ENCODE data around the gene SOX5.

SOX5 gene

DNA sequence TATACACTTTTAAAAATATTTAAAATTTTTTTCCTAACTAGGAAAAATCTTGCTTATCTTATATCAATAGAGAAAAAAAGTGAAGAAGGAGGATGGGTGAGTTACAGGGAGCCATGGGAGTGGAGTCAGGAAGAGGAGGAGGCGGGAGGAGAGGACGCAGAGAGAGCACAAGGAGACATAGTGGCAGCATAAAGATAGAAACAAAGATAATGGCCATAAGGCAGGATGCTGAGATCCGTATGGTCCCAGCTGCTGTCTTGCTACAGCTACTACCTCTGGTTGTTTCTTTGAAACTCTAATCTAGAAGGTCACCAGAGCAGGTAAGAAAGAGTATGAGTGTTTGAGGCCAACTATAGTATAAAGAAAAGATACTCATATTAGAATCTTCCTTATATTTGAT, 2.6 kb upstream of the SOX5 start:
- TF ChIP-seq MYC (IDR thresholded peaks at IDR 0.05; ENCODE audit: low read depth, low read length) (no peak), POLR2A (IDR thresholded peaks at IDR 0.05; ENCODE audit: extremely low read depth, insufficient read length) (no peak)
- TF ChIP-seq, protein P1, sequence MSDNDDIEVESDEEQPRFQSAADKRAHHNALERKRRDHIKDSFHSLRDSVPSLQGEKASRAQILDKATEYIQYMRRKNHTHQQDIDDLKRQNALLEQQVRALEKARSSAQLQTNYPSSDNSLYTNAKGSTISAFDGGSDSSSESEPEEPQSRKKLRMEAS (IDR thresholded peaks at IDR 0.05; ENCODE audit: low read depth, low read length), result no peak
- TF ChIP-seq, protein P2, sequence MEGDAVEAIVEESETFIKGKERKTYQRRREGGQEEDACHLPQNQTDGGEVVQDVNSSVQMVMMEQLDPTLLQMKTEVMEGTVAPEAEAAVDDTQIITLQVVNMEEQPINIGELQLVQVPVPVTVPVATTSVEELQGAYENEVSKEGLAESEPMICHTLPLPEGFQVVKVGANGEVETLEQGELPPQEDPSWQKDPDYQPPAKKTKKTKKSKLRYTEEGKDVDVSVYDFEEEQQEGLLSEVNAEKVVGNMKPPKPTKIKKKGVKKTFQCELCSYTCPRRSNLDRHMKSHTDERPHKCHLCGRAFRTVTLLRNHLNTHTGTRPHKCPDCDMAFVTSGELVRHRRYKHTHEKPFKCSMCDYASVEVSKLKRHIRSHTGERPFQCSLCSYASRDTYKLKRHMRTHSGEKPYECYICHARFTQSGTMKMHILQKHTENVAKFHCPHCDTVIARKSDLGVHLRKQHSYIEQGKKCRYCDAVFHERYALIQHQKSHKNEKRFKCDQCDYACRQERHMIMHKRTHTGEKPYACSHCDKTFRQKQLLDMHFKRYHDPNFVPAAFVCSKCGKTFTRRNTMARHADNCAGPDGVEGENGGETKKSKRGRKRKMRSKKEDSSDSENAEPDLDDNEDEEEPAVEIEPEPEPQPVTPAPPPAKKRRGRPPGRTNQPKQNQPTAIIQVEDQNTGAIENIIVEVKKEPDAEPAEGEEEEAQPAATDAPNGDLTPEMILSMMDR (IDR thresholded peaks at IDR 0.05; ENCODE audit: low read depth, low read length), result no peak
- no peak overlapping the region for H3K4me3 ChIP-seq (ENCODE audit: low read depth, low read length)
- DNase-seq (ENCODE audit: low read depth), result no peak

DNA sequence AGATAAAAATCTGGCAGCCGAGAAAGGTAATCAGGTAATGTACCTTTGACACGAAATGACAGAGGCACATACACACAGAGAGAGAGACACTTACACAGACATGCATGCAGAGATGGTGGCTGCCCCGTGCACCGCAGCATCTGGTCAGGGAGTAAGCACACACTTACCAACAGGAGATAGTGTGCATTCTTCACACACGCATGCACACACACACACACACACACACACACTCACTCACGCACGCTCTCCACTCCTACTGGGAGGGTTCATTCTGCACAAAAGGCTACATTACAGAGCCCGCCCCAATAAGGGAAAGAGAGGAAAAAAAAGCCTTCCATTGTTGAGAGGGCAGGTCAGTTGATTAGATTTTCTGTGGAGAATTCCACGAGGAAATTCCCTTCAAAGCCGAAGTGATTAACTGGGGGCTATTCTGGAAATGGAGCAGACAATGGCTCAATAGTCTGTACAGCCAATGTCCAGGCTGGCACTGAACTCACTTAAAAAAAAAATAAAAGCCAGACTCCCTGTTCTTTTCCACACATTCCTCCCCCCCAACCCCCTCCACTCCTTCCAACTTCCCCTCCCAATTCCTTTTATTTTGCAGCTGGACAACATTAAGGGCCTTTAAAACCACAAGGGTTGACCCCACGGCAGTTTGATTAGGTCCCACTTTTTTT, 1.4 kb upstream of the SOX5 start:
- TF ChIP-seq MYC (IDR thresholded peaks at IDR 0.05; ENCODE audit: low read depth, low read length) (no peak), POLR2A (IDR thresholded peaks at IDR 0.05; ENCODE audit: extremely low read depth, insufficient read length) (no peak)
- TF ChIP-seq, protein P2 (IDR thresholded peaks at IDR 0.05; ENCODE audit: low read depth, low read length), result no peak
- TF ChIP-seq, protein P1 (IDR thresholded peaks at IDR 0.05; ENCODE audit: low read depth, low read length), result no peak
- no peak overlapping the region for H3K4me3 ChIP-seq (ENCODE audit: low read depth, low read length)
- DNase-seq (ENCODE audit: low read depth), result no peak

DNA sequence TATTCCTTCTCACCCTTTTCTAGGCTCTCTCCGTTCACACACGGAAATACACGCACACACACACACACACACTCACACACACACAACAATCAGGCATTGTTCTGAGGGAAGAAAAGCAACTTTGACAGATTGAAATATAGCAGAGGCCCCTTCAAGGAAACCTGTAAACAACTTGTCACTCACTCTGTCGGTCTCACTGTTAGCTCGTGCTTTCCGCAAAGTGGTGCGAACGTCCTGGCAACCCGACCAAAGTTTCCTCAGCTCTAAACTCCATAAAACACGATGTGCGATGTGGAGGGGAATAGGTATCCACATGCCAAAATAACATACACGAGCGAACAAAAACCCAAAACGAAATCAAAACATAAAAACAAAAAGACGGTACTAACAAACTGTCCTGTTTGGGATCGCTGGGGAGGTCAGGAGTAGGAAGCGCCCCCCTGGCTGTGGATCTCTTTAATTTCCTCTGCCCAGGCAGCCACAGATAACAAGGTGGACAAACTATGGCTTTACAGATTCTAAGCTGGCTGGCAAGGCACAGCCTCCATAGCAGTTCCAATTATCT, 822 bp upstream of the SOX5 start:
- DNase-seq (ENCODE audit: low read depth), result no peak
- H3K4me3 ChIP-seq (ENCODE audit: low read depth, low read length), result no peak overlapping the region
- TF ChIP-seq POLR2A (IDR thresholded peaks at IDR 0.05; ENCODE audit: extremely low read depth, insufficient read length) (no peak), MYC (IDR thresholded peaks at IDR 0.05; ENCODE audit: low read depth, low read length) (no peak)
- TF ChIP-seq, protein P2 (IDR thresholded peaks at IDR 0.05; ENCODE audit: low read depth, low read length), result no peak
- TF ChIP-seq, protein P1 (IDR thresholded peaks at IDR 0.05; ENCODE audit: low read depth, low read length), result no peak

DNA sequence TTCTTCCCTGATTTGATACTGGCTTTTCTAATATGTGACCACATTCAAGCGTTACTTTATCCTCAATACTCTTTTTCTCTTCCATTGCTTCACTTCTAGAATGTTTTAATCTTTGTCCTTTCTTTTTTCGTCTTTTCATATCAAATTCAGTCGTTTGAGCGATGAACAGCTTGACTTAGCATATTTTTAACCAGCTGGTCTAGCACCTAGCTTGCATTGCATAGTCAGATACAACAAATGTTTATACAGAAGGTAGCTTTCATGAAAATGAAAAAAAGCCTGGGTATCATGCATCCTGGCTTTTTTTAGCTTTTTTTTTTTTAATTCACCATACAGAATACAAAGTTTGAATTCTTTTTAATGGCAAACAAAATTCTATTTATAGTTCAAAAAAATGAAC, 1.2 kb downstream of the SOX5 start:
- TF ChIP-seq POLR2A (IDR thresholded peaks at IDR 0.05; ENCODE audit: extremely low read depth, insufficient read length) (no peak), MYC (IDR thresholded peaks at IDR 0.05; ENCODE audit: low read depth, low read length) (no peak)
- TF ChIP-seq, protein P2 (IDR thresholded peaks at IDR 0.05; ENCODE audit: low read depth, low read length), result no peak
- TF ChIP-seq, protein P1 (IDR thresholded peaks at IDR 0.05; ENCODE audit: low read depth, low read length), result no peak
- DNase-seq (ENCODE audit: low read depth), result no peak
- no peak overlapping the region for H3K4me3 ChIP-seq (ENCODE audit: low read depth, low read length)

DNA sequence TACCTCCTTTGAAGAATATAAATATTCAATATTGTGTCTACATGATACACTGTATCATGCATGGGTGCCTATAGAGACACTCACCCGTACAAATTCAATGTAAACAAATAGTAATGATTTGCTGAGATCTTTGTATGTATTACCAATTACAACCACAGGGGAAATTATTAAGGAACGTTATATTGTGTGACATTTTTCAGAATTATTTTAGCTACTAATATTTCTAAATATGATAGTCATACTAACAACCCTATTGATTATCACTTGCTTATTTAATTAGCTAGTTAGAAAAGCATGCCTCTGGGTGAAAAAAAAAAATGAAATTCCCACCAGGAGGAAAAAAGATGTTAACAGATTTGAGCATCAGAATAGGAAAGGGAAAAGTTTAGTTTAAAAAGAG, 2.1 kb downstream of the SOX5 start:
- DNase-seq (ENCODE audit: low read depth), result no peak
- no peak overlapping the region for H3K4me3 ChIP-seq (ENCODE audit: low read depth, low read length)
- TF ChIP-seq POLR2A (IDR thresholded peaks at IDR 0.05; ENCODE audit: extremely low read depth, insufficient read length) (no peak), MYC (IDR thresholded peaks at IDR 0.05; ENCODE audit: low read depth, low read length) (no peak)
- TF ChIP-seq, protein P2 (IDR thresholded peaks at IDR 0.05; ENCODE audit: low read depth, low read length), result no peak
- TF ChIP-seq, protein P1 (IDR thresholded peaks at IDR 0.05; ENCODE audit: low read depth, low read length), result no peak

Measured in NB4 (cell line).